Measurements from ENCODE around the gene ITPK1.

DNA sequence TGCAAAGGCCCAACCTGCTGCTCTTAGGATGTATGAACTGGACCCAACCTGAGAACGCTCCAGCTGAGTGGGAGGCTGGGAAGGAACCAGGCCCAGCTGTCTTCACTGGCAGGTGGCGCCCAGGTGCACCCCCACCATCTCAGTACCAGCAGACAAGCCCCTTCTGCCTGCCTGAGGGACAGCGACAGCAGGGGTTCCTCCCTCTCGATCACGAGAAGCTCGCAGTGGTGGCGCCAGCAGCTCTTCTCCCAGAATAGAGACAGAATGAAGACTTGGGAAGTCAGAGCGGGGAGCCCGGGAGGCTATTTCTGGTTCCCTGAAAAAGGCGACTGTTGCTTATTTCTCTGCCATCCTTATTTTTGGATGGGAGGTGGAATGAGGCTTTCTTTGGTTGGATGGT lies 146.3 kb downstream of the ITPK1 start:
- TF ChIP-seq, protein P1, sequence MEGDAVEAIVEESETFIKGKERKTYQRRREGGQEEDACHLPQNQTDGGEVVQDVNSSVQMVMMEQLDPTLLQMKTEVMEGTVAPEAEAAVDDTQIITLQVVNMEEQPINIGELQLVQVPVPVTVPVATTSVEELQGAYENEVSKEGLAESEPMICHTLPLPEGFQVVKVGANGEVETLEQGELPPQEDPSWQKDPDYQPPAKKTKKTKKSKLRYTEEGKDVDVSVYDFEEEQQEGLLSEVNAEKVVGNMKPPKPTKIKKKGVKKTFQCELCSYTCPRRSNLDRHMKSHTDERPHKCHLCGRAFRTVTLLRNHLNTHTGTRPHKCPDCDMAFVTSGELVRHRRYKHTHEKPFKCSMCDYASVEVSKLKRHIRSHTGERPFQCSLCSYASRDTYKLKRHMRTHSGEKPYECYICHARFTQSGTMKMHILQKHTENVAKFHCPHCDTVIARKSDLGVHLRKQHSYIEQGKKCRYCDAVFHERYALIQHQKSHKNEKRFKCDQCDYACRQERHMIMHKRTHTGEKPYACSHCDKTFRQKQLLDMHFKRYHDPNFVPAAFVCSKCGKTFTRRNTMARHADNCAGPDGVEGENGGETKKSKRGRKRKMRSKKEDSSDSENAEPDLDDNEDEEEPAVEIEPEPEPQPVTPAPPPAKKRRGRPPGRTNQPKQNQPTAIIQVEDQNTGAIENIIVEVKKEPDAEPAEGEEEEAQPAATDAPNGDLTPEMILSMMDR (IDR thresholded peaks at IDR 0.05), result no peak
- TF ChIP-seq EP300 (IDR thresholded peaks at IDR 0.05; ENCODE audit: low read depth) (no peak), POLR2AphosphoS5 (IDR thresholded peaks at IDR 0.05) (no peak)

All from transverse colon (tissue), 4 donors.